Activated CD4-positive, CD25-positive, alpha-beta regulatory T cell treated with anti-CD3 and anti-CD28 coated beads, Interleukin-2, amount 50 U/mL, for 16 hours (primary cell): ENCODE data around the gene OGG1.
A peak's percentile ranks its signal among the peaks of the same experiment; 100 is the strongest.
"Not testable (repeated sequence)": the region's sequence is repeated elsewhere in the genome, so short reads cannot be mapped to it uniquely, and the experiment has no call there.

Source experiments
- DNase-seq: peaks from one replicate; pipeline ENCODE4 v3.0.0-alpha.2; 2020; ENCODE audit warnings: low read depth, low spot score

OGG1 gene

DNA sequence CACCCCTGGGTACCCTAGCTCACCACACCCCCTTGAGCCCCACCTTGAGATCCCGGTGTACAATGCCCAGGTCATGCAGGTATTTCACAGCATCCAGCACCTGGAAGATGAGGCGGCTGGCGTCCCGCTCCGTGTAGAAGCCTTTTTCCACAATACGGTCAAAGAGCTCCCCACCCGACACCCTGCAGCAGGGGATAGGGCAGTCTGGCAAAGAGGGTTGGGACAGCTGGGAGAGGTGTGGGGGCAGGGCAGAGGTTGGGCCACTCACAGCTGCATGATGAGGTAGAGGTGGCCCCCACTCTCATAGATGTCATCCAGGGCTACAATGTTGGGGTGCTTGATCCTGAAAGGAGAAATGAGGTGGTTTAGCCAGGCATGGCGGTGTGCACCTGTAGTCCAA is 13.1 kb downstream of the OGG1 start:
- DNase-seq, result no peak

DNA sequence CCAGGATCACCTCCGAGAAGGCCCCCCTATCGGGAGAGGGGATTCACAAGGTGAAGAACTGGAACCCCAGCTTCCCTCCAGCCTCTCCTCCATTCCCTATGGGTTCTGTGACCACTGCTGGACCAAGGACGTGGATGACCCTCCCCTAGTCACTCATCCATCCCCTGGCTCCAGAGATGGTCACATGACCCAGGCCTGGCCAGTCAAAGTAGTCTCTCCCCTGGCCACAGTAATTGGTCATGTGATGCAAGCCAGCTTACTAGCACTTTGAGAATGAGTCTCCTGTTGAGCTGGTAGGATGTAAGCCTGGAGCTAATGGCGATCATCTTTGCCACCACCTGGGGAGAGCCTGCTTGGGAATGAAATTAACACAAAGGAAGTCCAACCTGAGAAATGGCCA is 16.1 kb downstream of the OGG1 start:
- DNase-seq, result no peak

DNA sequence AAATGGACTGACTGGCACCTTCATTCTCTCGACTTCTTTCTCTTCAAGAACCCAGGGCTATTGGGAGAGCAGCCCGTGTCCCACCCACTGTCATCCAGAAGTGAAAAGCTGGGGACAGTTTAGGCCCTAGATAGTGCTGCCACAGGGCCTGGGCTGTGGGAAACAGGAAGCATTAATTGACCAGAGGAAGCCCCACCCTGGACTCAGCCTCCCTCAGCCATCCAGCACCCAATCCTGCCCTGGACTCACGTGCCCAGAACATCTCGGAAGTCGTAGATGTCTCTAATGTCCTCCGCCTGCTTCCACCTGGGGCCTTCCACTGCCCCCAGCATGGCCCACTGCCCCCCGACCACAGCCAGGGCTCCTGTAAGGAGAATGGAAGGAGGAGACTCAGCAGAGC is 17.7 kb downstream of the OGG1 start:
- no peak for DNase-seq

DNA sequence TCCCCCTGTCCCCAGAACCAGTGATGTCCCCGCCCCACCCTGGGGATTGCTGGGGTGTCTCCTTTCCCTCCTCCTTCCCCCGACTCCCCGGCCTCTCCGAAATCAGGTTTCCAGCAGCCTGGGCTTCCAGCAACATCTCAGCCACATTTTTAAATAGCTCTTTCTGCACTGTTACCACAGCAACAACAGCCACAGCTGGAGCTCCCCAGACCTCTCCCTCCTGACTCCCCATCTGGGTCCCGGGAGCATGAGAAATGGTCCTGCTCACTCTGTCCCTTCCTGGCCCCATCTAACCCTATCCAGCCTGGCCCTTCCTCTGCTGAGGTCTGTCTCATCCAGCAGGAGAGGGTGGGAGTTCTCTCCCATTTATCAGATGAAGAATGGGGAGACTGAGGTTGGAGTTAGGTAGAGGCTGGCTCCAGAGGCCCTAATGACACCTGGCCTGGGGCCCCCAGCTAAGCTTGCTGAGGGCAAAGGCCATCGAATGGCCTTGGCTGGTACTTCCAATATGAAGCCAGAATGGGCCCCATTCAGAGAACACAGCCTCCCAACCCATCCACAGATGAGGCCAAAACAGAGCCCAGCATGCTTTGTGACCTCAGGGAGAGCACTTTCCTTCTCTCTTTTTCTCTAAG is 18.5 kb downstream of the OGG1 start:
- no peak for DNase-seq

DNA sequence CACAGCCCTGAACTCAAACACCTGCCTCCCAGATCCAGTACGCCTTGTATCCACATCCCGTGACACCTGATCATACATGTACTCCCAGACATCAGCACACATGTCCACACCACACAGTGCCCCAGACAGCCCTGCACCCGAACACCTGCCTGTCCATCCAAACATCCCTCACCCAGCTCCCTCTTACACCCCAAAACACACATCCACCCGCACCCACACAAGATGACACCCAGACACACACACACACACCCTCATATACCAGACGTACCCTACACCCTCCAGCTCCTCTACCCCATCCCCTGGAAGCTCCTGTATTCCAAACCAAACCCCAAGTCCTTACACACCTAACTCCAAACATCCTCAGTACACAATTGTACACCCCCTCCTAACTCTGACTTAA is 19.3 kb downstream of the OGG1 start:
- no peak for DNase-seq

DNA sequence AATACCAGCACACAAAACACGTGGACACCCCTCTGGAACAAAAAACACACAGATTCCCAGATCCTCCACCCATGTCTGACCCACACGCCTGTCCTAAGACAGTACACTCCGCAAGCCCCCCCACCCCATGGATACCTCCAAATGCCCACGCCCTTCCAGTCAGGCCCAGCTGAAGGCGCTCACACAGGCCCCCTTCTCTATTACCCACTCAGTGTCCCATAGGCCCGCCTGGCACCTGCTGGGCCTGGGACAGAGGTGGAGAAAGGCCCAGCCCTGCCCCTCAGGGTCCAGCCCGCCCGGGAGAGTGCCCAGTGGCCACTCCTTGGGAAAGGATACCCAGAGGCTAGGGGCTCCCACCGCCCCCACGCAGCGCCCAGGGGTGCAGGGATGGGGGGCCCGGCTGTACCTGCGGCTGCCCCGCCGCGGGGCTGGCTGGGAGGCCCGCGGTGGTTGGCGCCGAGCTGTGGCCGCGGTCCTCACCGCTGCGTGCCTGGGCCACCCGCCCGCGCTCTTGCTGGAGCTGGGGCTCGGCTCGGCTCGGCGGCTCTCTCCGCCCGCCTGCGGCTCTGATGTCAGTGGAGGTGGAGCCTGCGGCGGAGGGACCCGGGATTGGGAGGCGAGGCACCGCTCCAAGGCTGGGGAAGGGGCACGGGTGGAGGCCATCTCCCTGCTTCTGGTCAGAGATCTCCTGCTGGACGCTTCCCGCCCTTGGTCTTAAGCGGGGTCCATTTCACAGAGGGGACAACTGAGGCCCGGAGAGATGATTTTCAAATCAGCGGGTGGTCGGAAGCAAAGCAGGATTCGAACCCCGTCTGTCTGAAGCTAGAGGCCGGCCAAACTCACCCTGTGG is 19.9 kb downstream of the OGG1 start, which contains the start of gene CAMK1:
CAMK1 (minus strand) TSS at position 522 of the 850 bp plus-strand sequence. CDS start 2,198 bp downstream, outside the sequence.
- DNase-seq, result no peak

DNA sequence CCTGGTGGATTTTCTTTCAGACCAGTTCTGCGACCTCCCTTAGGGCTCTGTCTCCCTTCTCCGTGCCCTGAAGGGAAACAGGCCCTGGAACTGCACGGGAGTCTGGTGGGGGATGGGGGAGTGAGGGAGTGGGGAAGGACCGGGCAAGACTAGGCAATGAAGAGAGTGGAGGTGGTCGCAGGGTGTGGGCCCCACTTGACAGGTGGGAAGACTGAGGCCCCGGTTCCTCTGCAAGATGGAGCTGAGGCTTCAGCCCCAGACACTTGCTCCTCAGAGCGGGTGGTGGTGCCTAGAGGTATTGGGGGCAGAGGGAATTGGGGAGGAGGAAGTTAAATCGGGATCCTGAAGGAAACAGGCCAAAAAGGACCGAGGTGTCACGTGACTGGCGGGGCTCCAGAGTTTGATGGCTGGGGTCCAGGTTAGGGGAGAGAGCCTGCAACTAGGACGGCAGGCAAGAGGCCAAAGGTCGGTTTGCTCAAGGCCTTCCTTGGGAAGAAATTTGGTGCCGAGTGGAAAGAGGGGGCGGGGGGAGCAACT is 20.6 kb downstream of the OGG1 start:
- DNase-seq, result no peak

DNA sequence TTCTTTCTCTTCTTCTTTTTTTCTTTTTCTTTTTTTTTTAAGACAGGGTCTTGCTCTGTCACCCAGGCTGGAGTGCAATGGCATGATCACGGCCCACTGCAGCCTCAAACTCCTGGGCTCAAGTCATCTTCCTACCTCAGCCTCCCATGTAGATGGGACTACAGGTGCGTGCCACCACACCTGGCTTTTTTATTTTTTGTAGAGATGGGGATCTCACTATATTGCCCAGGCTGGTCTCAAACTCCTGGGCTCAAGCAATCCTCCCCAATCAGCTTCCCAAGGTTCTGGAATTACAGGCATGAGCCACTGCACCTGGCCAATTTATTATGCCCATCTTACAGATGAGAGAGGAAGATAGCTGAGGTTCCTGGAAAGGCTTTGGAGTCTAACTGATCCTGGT is 21.3 kb downstream of the OGG1 start:
- DNase-seq, result not testable (repeated sequence)

DNA sequence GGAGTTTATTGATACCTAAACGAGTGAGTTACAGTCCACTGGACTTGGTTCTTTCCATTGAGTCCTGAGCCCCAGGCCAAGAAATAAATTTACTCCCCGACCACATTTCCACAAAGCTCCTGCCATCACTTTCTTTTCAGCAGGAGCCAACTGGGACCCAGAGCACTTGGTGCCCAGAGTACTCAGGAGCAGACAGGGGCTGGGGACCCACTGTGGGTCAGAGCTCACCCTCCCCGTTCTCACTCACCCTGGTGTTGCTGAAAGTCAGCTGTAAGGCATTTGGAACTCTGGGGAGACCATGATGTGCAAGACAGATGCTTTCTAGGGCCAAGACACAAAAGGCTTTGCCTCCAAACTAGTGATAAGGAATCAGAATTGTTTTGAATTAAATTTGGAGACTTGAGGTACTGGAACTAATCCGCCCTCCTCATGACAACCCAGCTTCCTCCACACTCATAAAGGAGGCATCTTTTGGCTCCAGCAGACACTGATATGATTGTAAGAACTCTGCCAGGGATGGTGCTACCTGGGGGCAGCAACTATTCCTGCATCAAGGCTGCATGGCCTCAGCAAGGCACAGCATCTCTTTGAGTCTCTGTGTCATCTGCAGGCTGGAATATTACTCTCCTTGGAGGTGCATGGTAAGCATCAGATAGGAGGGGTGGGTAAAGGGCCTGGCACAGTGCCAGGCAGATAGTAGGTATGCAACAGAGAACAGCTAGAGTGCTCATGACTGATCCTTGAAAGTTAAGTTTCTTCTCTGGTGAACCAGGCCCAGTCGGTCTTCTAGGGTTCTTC is 27.3 kb downstream of the OGG1 start:
- DNase-seq, result no peak

DNA sequence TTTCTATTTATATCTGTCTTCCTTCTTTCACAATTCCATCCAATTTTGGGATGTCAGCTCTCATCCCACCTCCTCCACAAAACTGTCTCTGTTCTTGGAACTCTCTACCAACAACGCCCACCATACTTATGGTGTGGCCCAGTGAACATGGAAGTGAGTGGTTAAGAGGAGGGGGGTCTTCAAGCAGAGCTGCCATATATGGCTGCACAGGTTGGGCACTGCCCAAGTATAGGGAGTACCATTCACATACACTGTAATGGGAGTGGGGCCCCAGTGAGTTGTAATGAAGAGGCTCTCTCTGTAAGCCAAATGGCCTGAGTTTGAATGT is 27.9 kb downstream of the OGG1 start:
- no peak for DNase-seq

DNA sequence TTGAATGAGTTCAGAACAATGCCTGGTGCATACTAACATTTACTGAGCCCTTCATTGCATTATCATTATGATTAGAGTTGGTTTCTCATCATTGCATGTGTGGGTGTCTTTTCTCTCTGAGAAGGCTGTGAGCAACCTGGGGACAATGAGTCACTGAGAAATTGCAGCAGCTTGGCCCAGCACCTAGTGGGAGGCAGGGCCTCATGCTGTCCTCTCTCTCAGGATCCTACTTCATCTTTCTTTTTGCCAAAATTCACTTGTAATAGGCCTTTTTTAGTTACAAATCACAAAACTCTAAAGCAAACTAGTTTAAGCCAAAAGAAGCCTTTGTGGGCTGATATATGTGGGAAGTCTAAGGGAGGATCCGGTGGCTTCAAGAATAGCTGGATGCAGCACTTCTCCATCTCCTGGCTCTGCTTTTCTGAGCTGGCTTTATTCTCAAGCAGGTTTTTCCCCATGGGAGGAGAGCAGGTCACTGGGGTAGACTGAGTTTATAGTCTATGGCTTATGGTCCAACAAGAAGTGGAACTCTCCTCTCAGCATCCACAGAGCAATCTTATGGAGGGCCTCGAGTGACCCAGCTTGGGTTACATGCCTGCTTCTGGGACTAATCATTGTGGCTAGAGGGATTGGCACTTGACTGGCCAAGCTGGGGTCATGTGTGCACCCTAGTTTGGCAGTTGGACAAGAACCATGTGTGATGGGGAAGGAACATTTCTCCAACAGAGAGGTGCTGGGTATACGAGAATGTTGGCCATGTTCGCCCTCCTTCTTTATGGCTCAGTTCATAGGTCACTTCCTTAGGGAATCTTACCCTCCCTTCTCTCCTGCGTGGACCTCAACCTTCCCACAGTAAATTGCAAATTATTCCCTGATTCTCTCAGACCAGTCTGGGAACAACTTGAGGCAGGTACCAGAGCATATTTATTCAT is 28.7 kb downstream of the OGG1 start:
- DNase-seq, result peak; percentile 26

DNA sequence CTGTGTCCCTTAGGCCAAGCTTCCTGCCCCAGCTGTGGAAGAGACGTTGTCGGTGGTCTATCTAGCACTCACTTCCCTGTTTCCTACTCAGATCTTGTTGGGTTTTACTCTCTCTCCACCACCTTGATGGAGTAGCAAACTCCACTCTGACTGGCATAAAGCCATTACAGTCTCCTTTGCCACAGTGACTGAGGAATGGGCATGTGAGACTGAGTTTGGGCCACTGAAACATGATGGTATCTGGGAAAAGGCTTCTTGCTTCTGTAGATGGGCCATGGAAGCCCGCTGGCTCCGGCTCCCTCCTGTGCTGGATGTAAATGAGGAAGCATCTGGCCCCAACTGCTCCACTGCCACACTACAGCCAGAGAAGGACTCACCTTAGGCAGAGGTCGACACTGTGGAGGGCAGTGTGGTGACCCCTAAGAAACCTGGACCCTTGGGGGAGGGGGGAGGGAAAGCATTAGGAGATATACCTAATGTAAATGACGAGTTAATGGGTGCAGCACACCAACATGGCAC is 29.4 kb downstream of the OGG1 start:
- no peak for DNase-seq

DNA sequence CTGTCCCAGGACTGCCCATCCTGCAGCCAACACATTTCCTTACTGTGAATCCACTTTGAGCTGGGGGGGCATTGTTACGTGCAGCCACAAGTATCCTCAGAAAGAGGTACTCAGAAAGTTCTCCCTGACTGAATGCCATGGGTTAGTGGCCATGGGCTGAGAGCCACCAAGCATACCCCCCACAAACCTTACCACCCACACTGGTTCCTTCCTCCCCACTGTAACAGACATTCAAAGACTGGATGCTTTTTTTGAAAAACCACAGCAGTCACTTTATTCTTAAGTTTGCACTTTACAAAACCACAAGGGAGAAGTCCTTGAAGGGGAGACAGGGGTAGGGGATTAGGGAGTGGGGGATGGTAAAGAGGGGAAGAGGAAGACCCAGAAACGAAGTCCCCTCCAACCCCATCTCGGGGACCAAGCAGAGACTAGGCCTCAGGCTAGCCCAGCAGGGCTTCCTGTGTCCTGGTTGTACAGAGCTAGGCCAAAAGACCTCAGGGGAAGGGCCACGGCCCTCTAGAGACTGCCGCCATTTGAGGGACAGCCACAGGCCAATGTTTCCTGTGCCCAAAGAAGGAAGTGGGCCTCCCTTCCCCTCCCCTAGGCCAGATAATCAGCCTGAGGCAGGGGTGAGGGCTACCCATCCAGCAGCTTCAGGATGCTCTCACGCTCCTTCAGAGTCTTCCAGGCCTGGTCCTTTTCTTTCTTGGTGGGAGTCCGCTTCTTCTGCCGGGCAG is 30.1 kb downstream of the OGG1 start:
- no peak for DNase-seq

DNA sequence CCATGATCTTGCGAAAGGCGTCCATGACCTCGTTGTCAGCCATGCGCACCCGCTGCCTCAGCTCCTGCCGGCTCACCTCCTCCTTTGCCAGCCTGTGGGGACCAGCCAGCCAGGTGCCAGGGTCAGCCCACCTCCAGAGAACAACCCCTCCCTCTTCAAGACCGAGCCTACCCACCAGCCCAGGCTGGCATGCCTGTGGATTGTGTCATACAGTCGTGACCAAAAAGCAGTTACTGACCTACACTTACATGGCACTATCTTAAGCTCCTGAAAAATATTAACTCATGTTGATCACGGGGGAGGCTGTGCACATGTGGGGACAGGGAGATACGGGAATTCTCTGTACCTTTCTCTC is 30.7 kb downstream of the OGG1 start:
- no peak for DNase-seq

DNA sequence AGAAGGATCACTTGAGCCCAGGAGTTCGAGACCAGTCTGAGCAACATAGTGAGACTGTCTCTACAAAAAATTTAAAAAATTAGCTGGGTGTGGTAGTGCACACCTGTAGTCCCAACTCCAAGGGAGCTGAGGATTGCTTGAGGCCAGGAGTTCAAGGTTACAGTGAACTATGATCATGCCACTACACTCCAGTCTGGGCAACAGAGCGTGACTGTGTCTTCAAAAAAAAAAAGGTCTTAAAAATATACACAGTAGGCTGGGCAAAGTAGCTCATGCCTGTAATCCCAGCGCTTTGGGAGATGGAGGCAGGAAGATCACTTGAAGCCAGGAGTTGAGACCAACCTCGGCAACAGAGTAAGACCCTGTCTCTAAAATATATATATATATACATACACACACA is 31.2 kb downstream of the OGG1 start:
- no peak for DNase-seq

DNA sequence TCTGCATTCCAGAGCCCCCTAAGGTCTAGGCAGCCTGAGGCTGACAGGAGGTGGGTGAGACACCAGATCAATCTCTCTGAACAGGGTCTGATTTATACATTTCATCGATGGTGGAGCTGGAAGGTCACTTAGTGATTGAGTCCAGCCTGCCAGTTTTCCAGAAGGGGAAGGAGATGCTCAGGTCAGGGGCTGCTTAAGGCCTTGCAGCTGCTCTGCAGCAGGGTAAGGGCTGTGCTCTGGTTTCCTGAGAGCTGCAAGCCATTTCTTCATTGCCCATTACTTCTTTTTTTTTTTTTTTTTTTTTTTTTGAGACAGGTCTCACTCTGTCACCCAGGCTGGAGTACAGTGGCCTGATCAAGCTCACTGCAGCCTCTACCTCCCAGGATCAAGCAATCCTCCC is 31.8 kb downstream of the OGG1 start:
- DNase-seq, result no peak

DNA sequence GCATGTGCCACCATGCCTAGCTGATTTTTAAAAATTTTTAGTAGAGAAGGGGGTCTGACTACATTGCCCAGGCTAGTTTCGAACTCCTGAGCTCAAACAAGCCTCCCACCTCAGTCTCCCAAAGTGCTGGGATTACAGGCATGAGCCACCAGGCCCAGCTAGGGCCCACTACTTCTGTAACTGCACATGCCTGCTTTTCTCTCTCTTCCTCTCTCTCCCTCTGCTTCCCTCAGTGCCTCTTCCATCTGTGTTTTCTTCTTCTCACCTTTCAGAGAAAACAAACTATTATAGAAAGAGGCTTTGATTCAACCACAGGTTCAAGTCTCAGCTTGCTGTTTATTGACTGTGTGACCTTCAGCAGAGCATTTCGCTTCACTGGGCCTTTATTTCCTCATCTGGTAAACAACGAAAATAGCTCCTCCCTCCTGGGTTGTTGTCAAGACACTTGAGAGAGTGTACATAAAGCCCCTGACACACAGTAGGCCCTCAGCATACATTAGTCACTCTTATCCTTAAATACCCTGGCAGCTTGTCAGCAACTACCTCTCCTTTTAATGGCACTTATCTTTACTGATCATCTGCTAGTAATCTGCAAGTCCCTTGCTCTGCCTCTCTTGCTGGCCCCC is 32.3 kb downstream of the OGG1 start:
- DNase-seq, result no peak

DNA sequence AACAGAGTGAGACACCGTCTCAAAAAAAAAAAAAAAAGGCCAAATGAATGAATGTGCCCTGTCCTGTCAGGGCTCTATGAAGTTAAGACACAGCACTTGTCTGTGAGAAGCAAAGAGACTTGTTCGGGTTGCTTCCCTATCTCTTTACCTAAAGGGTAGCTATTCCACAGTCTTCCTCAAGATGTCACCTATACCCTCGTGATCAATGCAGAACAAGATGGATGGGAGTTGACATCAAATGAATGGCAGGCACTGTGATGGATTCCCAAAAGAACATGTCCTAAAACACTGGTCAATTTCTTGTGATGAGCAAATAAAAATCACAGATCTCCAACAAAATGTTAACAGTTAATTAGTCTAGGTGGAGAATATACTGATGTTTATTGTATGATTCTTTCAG is 33.0 kb downstream of the OGG1 start:
- DNase-seq, result no peak

DNA sequence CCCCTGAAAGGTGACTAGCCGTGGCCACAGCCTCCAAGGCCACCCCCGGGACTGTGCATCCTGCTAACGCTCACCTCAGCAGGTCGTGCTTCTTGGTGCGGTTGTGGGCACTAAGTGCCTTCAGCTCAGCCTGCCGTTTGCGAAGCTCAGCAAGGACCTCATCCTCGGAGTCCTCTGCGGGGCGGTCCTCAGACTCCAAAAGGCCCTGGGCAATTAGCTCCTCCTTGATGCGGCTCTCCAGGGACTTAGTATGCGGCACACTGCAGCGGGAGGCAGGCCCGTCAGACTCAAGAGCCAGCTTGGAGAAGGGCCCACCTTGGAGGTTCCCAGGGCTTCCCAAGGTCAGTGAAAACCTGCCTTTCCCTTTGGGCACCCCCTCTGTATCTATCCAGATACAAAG is 34.2 kb downstream of the OGG1 start:
- no peak for DNase-seq

DNA sequence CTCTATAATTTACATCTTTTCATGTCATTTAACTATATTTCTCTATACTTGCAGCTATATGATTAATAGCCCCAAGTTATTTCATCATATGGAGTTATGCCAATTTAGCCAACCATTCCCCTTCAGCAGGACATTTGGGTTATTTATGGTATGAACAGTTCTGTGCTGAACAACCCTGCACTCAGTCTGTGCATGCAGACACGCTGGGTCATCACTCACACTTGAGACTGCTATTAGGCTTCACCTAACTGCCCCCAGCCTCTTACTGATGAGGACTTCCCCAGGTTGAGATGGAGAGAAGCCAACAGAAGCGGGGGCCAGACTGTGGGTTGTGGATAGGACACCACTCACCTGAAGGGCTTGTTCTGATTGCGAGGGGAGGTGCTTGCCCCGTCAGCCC is 35.2 kb downstream of the OGG1 start:
- no peak for DNase-seq
